B cell (primary cell): Measurements from ENCODE around the gene DUSP15.

Experiments used
- EZH2 ChIP-seq: IDR thresholded peaks from 2 replicates; pipeline ENCODE4 v1.6.1; 2012; ENCODE audit warnings: borderline replicate concordance, low read depth, mild to moderate bottlenecking, moderate library complexity, low read length; ENCODE audit not compliant: insufficient read depth, poor library complexity, severe bottlenecking
- TF ChIP-seq, protein P1 (sequence below): fragments of 200-600 bp; IDR thresholded peaks from one replicate; pipeline ENCODE4 v1.8.0; 2022; ENCODE audit warnings: antibody characterized with exemption, mild to moderate bottlenecking

DNA sequence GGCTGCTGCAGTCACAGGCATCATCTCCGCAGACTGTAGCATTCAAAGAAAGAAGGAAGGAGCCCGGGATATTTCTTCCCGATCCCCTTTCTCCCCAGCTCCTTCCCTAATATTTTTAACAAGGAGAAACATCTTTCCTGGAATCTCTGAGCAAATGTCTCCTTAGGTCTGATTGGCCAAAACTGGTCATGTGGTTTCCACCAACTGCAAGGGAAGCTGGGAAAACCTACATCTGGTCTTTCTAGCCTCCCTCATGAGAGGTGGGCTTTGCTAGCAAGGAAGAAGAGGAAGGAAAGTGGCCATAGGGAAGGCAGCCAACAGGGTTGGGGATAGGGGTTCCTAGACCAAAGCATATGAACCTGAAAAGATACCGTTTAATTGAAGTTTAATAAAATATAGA is 46.4 kb upstream of the DUSP15 start:
- TF ChIP-seq, protein P1, sequence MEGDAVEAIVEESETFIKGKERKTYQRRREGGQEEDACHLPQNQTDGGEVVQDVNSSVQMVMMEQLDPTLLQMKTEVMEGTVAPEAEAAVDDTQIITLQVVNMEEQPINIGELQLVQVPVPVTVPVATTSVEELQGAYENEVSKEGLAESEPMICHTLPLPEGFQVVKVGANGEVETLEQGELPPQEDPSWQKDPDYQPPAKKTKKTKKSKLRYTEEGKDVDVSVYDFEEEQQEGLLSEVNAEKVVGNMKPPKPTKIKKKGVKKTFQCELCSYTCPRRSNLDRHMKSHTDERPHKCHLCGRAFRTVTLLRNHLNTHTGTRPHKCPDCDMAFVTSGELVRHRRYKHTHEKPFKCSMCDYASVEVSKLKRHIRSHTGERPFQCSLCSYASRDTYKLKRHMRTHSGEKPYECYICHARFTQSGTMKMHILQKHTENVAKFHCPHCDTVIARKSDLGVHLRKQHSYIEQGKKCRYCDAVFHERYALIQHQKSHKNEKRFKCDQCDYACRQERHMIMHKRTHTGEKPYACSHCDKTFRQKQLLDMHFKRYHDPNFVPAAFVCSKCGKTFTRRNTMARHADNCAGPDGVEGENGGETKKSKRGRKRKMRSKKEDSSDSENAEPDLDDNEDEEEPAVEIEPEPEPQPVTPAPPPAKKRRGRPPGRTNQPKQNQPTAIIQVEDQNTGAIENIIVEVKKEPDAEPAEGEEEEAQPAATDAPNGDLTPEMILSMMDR = no peak
- TF ChIP-seq EZH2 = no peak
